Neural crest cell (in vitro differentiated cells): ENCODE data around the gene DDX17. TPM values are rescaled to one million over a fixed set of nuclear protein-coding genes. Genes with fewer than 3 reads are reported as not detected.

ENCODE experiments used
- DNase-seq: peaks from one replicate; pipeline ENCODE4 v3.0.0; 2021; ENCODE audit warnings: low read depth, mixed read lengths, low spot score
- H3K27ac Mint-ChIP-seq: one replicate; pipeline ENCODE4 v1.8.0; 2021; ENCODE audit warnings: mild to moderate bottlenecking, mixed read lengths; ENCODE audit not compliant: unreplicated experiment
- H3K27me3 Mint-ChIP-seq: 2 replicates; pipeline ENCODE4 v1.8.0; 2021; ENCODE audit warnings: low read depth, mild to moderate bottlenecking, mixed read lengths
- H3K36me3 Mint-ChIP-seq: 2 replicates; pipeline ENCODE4 v1.8.0; 2021; ENCODE audit warnings: low read depth, mild to moderate bottlenecking, mixed read lengths
- H3K4me1 Mint-ChIP-seq: 2 replicates; pipeline ENCODE4 v1.8.0; 2021; ENCODE audit warnings: mixed read lengths
- H3K4me3 Mint-ChIP-seq: one replicate; pipeline ENCODE4 v1.8.0; 2021; ENCODE audit warnings: mild to moderate bottlenecking, mixed read lengths
- H3K9me3 Mint-ChIP-seq: 2 replicates; pipeline ENCODE4 v1.8.0; 2021; ENCODE audit warnings: mixed read lengths
- total RNA-seq: library from RNA; stranded (reverse); gene quantifications from 2 replicates; pipeline ENCODE4 v1.2.1, GENCODE V29; 2021
- TF ChIP-seq, protein P1 (sequence below): fragments of 200-600 bp; sonication (generic); conservative IDR thresholded peaks from 2 replicates; pipeline ENCODE4 v1.5.0; 2021; ENCODE audit warnings: antibody characterized with exemption, mild to moderate bottlenecking

Gene DDX17
- total RNA-seq, 1 donor from 2014 or later = 500 TPM

DNA sequence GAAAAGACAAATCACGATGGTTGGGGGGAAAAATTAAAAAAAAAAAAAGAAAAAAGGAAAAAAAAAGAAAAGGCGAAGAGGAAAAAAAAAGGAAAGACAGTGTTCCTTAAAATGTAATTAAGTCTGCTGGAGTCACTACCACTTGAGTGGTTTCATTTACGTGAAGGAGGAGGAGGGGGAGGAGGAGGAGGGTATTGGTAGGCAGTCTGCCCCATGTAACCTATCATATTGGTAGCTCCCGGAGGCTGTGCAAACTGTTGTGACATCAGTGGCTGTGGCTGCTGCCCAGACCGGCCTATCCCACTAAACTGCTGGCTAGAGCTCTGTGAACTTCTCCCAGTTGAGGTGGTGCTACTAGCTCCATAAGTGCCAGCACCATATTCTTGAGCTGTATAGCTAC lies 20.3 kb downstream of the DDX17 start:
- peaks cover 12% of the 10 kb centered on the region for H3K4me1 Mint-ChIP-seq
- no peaks in the 10 kb centered on the region for H3K9me3 Mint-ChIP-seq
- H3K36me3 Mint-ChIP-seq = peaks cover 62% of the 10 kb centered on the region
- no peaks in the 10 kb centered on the region for H3K27me3 Mint-ChIP-seq
- no peak for DNase-seq
- TF ChIP-seq, protein P1, sequence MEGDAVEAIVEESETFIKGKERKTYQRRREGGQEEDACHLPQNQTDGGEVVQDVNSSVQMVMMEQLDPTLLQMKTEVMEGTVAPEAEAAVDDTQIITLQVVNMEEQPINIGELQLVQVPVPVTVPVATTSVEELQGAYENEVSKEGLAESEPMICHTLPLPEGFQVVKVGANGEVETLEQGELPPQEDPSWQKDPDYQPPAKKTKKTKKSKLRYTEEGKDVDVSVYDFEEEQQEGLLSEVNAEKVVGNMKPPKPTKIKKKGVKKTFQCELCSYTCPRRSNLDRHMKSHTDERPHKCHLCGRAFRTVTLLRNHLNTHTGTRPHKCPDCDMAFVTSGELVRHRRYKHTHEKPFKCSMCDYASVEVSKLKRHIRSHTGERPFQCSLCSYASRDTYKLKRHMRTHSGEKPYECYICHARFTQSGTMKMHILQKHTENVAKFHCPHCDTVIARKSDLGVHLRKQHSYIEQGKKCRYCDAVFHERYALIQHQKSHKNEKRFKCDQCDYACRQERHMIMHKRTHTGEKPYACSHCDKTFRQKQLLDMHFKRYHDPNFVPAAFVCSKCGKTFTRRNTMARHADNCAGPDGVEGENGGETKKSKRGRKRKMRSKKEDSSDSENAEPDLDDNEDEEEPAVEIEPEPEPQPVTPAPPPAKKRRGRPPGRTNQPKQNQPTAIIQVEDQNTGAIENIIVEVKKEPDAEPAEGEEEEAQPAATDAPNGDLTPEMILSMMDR = no peak
- no peak overlapping the region for H3K27ac Mint-ChIP-seq
- peak overlapping the region; percentile 23 for H3K4me3 Mint-ChIP-seq

DNA sequence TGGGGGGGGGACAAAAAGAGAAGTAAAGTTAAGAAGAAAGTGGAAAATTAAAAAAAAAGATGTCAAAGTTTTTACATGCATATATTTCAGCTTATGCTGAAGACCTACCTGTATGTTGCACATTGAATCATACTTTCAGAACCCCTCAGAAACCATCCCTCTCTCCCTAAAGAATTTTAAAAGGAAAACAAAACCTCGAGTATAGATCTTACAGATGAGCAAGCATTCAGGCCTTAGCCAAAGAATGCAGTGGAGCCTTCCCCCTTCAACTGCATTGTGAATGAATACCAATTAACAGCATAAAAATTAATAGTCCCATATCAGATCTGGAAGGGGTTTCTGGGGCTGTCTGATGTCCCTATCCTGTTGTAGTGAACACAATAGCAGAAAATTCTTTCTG lies 21.9 kb downstream of the DDX17 start:
- H3K9me3 Mint-ChIP-seq = no peaks in the 10 kb centered on the region
- no peaks in the 10 kb centered on the region for H3K27me3 Mint-ChIP-seq
- H3K27ac Mint-ChIP-seq = no peak overlapping the region
- H3K4me1 Mint-ChIP-seq = peaks cover 12% of the 10 kb centered on the region
- TF ChIP-seq, protein P1 = no peak
- H3K4me3 Mint-ChIP-seq = no peak overlapping the region
- no peak for DNase-seq
- peaks cover 58% of the 10 kb centered on the region for H3K36me3 Mint-ChIP-seq

DNA sequence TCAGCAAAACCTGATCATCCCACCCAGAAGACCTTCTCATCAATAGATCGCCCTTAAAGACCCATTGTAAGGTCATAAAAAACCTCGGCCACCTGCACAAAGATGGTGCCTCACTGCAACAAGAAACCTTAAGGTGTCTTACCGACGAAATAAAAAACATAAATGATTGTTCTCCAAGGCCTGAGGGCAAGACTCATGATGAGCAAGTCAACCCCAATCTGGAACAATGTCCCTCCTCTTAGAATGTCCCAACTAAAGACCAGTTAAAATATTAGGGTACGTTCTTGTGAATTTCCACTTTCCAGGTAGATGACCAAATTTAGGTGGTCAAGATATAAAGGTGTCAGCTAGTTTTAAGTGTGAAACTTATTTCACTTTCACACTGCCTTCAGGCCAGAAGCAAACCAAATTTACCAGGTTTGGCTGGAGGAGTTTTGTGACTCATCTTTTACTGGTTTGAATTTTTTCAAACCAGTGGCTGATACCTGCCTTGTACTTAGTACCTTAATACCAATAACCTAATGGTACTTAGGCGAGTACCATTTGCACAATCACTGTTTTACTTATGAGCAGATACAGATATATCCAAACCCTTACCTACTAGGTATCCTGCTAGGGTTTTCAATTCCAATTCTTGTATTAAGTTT lies 23.3 kb downstream of the DDX17 start:
- no peak for DNase-seq
- H3K27me3 Mint-ChIP-seq = no peaks in the 10 kb centered on the region
- no peak overlapping the region for H3K4me3 Mint-ChIP-seq
- H3K9me3 Mint-ChIP-seq = no peaks in the 10 kb centered on the region
- no peak overlapping the region for H3K27ac Mint-ChIP-seq
- TF ChIP-seq, protein P1 = no peak
- peaks cover 54% of the 10 kb centered on the region for H3K36me3 Mint-ChIP-seq
- H3K4me1 Mint-ChIP-seq = peaks cover 21% of the 10 kb centered on the region

DNA sequence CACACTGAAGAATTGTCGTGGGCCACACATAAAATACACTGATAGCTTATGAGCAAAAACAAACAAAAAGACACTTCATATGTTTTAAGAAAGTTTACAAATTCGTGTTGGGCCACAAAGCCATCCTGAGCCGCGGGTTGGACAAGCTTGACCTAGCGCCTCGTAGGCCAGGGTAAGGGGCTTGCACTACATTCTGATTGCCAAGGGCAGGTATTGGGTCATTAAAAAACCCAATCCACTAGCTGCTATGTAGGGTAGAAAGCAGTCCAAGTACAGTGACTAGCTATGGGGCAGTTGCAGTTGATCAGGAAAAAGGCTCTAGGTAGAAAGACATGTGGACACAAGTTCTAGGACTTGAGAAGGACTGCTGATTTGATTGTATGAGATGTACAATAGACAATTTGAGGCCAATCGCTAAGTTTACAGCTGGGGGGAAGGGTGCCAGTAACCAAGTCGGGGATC lies 24.2 kb downstream of the DDX17 start:
- DNase-seq = no peak
- H3K27me3 Mint-ChIP-seq = no peaks in the 10 kb centered on the region
- peaks cover 26% of the 10 kb centered on the region for H3K4me1 Mint-ChIP-seq
- no peaks in the 10 kb centered on the region for H3K9me3 Mint-ChIP-seq
- H3K4me3 Mint-ChIP-seq = no peak overlapping the region
- peak overlapping the region; percentile 70 for H3K27ac Mint-ChIP-seq
- TF ChIP-seq, protein P1 = no peak
- H3K36me3 Mint-ChIP-seq = peaks cover 56% of the 10 kb centered on the region

DNA sequence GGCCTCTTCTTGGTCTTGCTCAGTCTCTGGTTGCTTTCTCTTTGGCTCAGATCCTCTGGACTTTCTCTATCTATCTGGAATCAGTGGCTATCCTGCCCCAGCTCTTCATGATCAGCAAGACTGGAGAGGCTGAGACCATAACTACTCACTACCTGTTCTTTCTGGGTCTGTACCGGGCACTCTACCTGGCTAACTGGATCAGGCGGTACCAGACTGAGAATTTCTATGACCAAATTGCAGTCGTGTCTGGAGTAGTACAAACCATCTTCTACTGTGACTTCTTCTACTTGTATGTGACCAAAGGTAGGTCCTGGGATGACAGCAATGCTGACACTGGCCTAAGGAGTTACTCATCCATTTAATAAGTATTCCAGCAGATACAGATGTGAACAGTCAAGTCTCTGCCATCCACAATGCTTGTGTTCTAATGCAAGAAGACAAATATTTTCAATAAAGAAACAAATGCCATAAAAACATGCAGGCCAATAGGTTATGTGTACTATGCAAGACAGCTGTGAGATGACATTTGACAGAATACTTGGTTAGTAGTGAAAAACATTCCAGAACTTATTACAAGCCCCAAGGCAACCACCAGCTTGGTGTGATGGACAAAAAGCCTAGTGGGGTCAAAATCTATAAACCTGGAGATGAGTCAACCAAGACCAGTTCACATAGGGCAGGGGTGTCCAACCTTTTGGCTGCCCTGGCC lies 24.8 kb downstream of the DDX17 start:
- Mint-ChIP-seq H3K27me3 (no peaks in the 10 kb centered on the region), H3K27ac (no peak overlapping the region), H3K36me3 (peaks cover 52% of the 10 kb centered on the region), H3K4me3 (peak overlapping the region; percentile 5), H3K4me1 (peaks cover 26% of the 10 kb centered on the region), H3K9me3 (no peaks in the 10 kb centered on the region)
- no peak for DNase-seq
- TF ChIP-seq, protein P1 = no peak
